ENCODE data around the gene ZNF134. TPM values are rescaled to one million over a fixed set of nuclear protein-coding genes. Genes with fewer than 3 reads are reported as not detected.

ZNF134 gene
- total RNA-seq, 1 experiment from 2014 or later, result 52.5 TPM

DNA sequence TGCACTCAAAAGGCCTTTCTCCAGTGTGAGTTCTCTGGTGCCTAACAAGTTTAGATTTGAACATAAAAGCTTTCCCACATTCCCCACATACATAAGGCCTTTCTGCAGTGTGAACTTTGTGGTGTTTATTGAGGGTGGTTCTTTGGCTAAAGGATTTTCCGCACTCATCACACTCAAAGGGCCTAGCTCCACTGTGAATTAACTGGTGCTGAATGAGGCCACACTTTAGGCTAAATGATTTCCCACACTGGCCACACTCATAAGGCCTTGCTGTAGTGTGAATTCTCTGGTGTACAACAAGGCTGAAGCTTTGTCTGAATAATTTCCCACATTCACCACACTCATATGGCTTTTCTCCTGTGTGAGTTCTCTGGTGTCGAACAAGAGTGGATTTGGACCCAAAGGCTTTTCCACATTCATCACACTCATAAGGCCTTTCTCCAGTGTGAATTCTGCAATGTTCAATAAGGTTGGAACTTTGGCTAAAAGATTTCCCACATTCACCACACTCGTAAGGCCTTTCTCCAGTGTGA, 41.6 kb upstream of the ZNF134 start (continued):
- TF ChIP-seq, protein P1, sequence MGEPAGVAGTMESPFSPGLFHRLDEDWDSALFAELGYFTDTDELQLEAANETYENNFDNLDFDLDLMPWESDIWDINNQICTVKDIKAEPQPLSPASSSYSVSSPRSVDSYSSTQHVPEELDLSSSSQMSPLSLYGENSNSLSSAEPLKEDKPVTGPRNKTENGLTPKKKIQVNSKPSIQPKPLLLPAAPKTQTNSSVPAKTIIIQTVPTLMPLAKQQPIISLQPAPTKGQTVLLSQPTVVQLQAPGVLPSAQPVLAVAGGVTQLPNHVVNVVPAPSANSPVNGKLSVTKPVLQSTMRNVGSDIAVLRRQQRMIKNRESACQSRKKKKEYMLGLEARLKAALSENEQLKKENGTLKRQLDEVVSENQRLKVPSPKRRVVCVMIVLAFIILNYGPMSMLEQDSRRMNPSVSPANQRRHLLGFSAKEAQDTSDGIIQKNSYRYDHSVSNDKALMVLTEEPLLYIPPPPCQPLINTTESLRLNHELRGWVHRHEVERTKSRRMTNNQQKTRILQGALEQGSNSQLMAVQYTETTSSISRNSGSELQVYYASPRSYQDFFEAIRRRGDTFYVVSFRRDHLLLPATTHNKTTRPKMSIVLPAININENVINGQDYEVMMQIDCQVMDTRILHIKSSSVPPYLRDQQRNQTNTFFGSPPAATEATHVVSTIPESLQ (CRISPR knock-in tag; IDR thresholded peaks at IDR 0.05), result no peak
- TF ChIP-seq, protein P2, sequence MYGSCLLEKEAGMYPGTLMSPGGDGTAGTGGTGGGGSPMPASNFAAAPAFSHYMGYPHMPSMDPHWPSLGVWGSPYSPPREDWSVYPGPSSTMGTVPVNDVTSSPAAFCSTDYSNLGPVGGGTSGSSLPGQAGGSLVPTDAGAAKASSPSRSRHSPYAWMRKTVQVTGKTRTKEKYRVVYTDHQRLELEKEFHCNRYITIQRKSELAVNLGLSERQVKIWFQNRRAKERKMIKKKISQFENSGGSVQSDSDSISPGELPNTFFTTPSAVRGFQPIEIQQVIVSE (CRISPR knock-in tag; IDR thresholded peaks at IDR 0.05; ENCODE audit: borderline replicate concordance), result no peak
- no peak for TF ChIP-seq IRF2 (CRISPR knock-in tag; IDR thresholded peaks at IDR 0.05; ENCODE audit: borderline replicate concordance, low read depth)
- no peak for TF ChIP-seq GABPB1 (CRISPR knock-in tag; IDR thresholded peaks at IDR 0.05)
- no peak for TF ChIP-seq CREB1 (CRISPR knock-in tag; IDR thresholded peaks at IDR 0.05)

DNA sequence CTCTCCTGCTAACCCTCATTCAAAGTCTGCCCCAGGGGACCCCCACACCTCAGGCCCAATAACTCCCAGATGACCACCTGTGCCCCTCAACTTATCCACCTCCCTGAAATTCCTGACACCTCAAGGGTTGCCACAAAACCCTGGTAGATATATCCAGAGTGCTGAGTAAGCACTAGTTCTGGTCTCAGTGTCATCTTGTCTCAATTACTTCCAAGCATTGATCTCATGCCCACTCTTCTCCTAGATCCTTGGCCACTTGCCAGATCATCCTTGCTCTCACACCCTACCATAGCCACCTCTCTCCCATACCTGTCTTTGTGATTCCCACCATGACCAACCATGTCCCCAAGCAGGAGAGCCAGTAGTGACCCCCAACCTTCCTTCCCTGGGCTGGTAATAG, 37.4 kb upstream of the ZNF134 start:
- Mint-ChIP-seq H3K36me3 (peaks cover 70% of the 10 kb centered on the region), H3K4me1 (peaks cover 18% of the 10 kb centered on the region), H3K4me3 (peak overlapping the region; percentile 14; the same call in 1 of the 2 replicates), H3K27me3 (ENCODE audit: low read depth) (peaks cover 5% of the 10 kb centered on the region; the same call in 1 of the 2 replicates), H3K9me3 (peaks cover 74% of the 10 kb centered on the region), H3K27ac (no peak overlapping the region)
- no peak for ATAC-seq
- no peak for DNase-seq (ENCODE audit: low spot score)
- ChIA-PET CTCF (no interaction called here), POLR2A (no interaction called here)
- TF ChIP-seq, protein P3, sequence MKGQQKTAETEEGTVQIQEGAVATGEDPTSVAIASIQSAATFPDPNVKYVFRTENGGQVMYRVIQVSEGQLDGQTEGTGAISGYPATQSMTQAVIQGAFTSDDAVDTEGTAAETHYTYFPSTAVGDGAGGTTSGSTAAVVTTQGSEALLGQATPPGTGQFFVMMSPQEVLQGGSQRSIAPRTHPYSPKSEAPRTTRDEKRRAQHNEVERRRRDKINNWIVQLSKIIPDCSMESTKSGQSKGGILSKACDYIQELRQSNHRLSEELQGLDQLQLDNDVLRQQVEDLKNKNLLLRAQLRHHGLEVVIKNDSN (CRISPR knock-in tag; IDR thresholded peaks at IDR 0.05), result no peak
- TF ChIP-seq TP53 (CRISPR knock-in tag; IDR thresholded peaks at IDR 0.05) (no peak), ZNF416 (CRISPR knock-in tag; IDR thresholded peaks at IDR 0.05) (no peak), NR3C1 (CRISPR knock-in tag; conservative IDR thresholded peaks at IDR 0.05; ENCODE audit: low read depth) (no peak), EMX1 (CRISPR knock-in tag; IDR thresholded peaks at IDR 0.05) (no peak), FOXP1 (CRISPR knock-in tag; IDR thresholded peaks at IDR 0.05; ENCODE audit: borderline replicate concordance) (no peak), ZNF423 (CRISPR knock-in tag; IDR thresholded peaks at IDR 0.05) (no peak), ZNF317 (CRISPR knock-in tag; IDR thresholded peaks at IDR 0.05; ENCODE audit: borderline replicate concordance, low read depth) (no peak), PRRX2 (CRISPR knock-in tag; IDR thresholded peaks at IDR 0.05) (no peak), GABPB1 (CRISPR knock-in tag; IDR thresholded peaks at IDR 0.05) (no peak)
- TF ChIP-seq, protein P4, sequence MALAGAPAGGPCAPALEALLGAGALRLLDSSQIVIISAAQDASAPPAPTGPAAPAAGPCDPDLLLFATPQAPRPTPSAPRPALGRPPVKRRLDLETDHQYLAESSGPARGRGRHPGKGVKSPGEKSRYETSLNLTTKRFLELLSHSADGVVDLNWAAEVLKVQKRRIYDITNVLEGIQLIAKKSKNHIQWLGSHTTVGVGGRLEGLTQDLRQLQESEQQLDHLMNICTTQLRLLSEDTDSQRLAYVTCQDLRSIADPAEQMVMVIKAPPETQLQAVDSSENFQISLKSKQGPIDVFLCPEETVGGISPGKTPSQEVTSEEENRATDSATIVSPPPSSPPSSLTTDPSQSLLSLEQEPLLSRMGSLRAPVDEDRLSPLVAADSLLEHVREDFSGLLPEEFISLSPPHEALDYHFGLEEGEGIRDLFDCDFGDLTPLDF (CRISPR knock-in tag; IDR thresholded peaks at IDR 0.05), result no peak
- TF ChIP-seq, protein P5, sequence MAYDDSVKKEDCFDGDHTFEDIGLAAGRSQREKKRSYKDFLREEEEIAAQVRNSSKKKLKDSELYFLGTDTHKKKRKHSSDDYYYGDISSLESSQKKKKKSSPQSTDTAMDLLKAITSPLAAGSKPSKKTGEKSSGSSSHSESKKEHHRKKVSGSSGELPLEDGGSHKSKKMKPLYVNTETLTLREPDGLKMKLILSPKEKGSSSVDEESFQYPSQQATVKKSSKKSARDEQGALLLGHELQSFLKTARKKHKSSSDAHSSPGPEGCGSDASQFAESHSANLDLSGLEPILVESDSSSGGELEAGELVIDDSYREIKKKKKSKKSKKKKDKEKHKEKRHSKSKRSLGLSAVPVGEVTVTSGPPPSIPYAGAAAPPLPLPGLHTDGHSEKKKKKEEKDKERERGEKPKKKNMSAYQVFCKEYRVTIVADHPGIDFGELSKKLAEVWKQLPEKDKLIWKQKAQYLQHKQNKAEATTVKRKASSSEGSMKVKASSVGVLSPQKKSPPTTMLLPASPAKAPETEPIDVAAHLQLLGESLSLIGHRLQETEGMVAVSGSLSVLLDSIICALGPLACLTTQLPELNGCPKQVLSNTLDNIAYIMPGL (CRISPR knock-in tag; IDR thresholded peaks at IDR 0.05), result no peak

DNA sequence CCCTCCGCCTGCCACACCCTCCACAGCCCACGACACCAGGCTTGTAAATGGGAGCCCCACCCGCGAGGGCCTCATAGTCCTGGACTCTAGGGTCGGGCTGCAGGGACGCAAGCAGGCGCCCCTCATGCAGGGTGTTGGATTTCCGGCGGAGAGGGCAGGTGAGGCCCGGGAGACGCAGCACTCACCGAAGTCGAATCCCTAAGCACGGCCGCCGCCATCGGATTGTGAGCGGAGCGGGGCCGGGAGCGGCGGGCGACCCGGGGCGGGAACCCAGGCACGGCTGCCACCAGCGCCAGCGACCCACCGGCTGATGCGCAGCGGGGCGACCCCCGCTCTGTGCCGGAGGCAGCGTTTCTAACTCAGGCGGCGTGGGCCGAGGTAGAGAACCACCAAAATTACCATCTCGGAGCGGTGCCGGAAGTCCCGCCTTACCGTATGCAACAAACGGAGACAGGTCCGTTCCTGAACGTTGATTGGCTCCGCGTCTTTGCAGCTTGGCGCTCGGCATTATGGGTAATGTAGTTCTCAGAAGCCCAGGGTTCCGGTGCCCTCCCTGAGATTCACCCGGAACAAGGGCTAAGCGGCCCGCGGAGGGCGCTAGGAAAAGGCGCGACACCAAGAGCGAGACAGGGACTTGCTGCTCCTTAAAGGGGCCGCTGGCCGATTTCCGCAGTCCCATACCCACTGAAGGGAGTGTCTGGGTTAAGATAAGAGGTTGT, 35.4 kb upstream of the ZNF134 start, which contains the start of gene ZNF416:
TSS of gene ZNF416 (minus strand) at position 425 of the 719 bp plus-strand sequence. CDS start at position 218, 207 bp downstream.
- peaks cover 18% of the 10 kb centered on the region for H3K4me1 Mint-ChIP-seq
- POLR2A ChIA-PET, result interaction anchor here (1.0 kb wide), 1 partner anchor 36 kb away, joined by 3 read pairs; the partner anchor contains the start of gene ZNF134
- ATAC-seq (peak; percentile 80), DNase-seq (ENCODE audit: low spot score) (peak; percentile 97)
- no peak within 1 kb of the TSS for H3K27ac Mint-ChIP-seq
- H3K9me3 Mint-ChIP-seq, result peaks cover 60% of the 10 kb centered on the region
- CTCF ChIA-PET, result interaction anchor here (0.6 kb wide), 1 partner anchor 55 kb away, joined by 3 read pairs; no protein-coding TSS in a partner anchor
- peaks cover 17% of the 10 kb centered on the region for H3K27me3 Mint-ChIP-seq (ENCODE audit: low read depth)
- H3K36me3 Mint-ChIP-seq, result peaks cover 53% of the 10 kb centered on the region
- peak within 1 kb of the TSS; percentile 82 for H3K4me3 Mint-ChIP-seq
- TF ChIP-seq ESRRA (CRISPR knock-in tag; IDR thresholded peaks at IDR 0.05; ENCODE audit: borderline replicate concordance), result no peak
- TF ChIP-seq ZNF138 (CRISPR knock-in tag; conservative IDR thresholded peaks at IDR 0.05), result no peak
- no peak for TF ChIP-seq EMX1 (CRISPR knock-in tag; IDR thresholded peaks at IDR 0.05)
- peak; percentile 70 for TF ChIP-seq GABPB1 (CRISPR knock-in tag; IDR thresholded peaks at IDR 0.05)
- 0 out of 2 replicates have a peak, but pooled peaks have one; percentile 39 for TF ChIP-seq MYBL2 (CRISPR knock-in tag; IDR thresholded peaks at IDR 0.05)
- TF ChIP-seq ZNF317 (CRISPR knock-in tag; IDR thresholded peaks at IDR 0.05; ENCODE audit: borderline replicate concordance, low read depth), result no peak
- TF ChIP-seq CREM (CRISPR knock-in tag; IDR thresholded peaks at IDR 0.05), result peak; percentile 66; the same call in 1 of the 2 replicates
- TF ChIP-seq ELF4 (CRISPR knock-in tag; IDR thresholded peaks at IDR 0.05; ENCODE audit: low read depth), result no peak
- TF ChIP-seq, protein P6, sequence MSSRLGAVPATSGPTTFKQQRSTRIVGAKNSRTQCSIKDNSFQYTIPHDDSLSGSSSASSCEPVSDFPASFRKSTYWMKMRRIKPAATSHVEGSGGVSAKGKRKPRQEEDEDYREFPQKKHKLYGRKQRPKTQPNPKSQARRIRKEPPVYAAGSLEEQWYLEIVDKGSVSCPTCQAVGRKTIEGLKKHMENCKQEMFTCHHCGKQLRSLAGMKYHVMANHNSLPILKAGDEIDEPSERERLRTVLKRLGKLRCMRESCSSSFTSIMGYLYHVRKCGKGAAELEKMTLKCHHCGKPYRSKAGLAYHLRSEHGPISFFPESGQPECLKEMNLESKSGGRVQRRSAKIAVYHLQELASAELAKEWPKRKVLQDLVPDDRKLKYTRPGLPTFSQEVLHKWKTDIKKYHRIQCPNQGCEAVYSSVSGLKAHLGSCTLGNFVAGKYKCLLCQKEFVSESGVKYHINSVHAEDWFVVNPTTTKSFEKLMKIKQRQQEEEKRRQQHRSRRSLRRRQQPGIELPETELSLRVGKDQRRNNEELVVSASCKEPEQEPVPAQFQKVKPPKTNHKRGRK (CRISPR knock-in tag; IDR thresholded peaks at IDR 0.05; ENCODE audit: borderline replicate concordance), result no peak
- TF ChIP-seq OVOL2 (CRISPR knock-in tag; IDR thresholded peaks at IDR 0.05; ENCODE audit: borderline replicate concordance), result no peak
- no peak for TF ChIP-seq SMAD4 (CRISPR knock-in tag; IDR thresholded peaks at IDR 0.05)
